Osteocyte (in vitro differentiated cells): Measurements from ENCODE around the gene ZDHHC19. TPM values are rescaled to one million over a fixed set of nuclear protein-coding genes. Genes with fewer than 3 reads are reported as not detected.
"Not testable (repeated sequence)": the region's sequence is repeated elsewhere in the genome, so short reads cannot be mapped to it uniquely, and the experiment has no call there.

Source experiments
- DNase-seq: peaks from one replicate; pipeline ENCODE4 v3.0.0; 2021; ENCODE audit warnings: mixed read lengths; ENCODE audit not compliant: unreplicated experiment; ENCODE audit errors: extremely low spot score
- H3K27ac Mint-ChIP-seq: one replicate; pipeline ENCODE4 v1.8.0; 2021; ENCODE audit warnings: mild to moderate bottlenecking, mixed read lengths; ENCODE audit not compliant: unreplicated experiment
- H3K27me3 Mint-ChIP-seq: one replicate; pipeline ENCODE4 v1.8.0; 2021; ENCODE audit warnings: mixed read lengths; ENCODE audit not compliant: unreplicated experiment
- H3K36me3 Mint-ChIP-seq: one replicate; pipeline ENCODE4 v1.8.0; 2021; ENCODE audit warnings: mixed read lengths; ENCODE audit not compliant: unreplicated experiment
- H3K4me1 Mint-ChIP-seq: one replicate; pipeline ENCODE4 v1.8.0; 2021; ENCODE audit warnings: mixed read lengths; ENCODE audit not compliant: unreplicated experiment
- H3K4me3 Mint-ChIP-seq: one replicate; pipeline ENCODE4 v1.8.0; 2021; ENCODE audit warnings: mild to moderate bottlenecking, moderate library complexity, mixed read lengths; ENCODE audit not compliant: unreplicated experiment
- H3K9me3 Mint-ChIP-seq: one replicate; pipeline ENCODE4 v1.8.0; 2021; ENCODE audit warnings: mixed read lengths; ENCODE audit not compliant: unreplicated experiment
- CTCF ChIP-seq: fragments of 200-600 bp; sonication (generic); IDR thresholded peaks from 2 replicates; pipeline ENCODE4 v1.5.0; 2021; ENCODE audit warnings: antibody characterized with exemption, mild to moderate bottlenecking, moderate library complexity
- total RNA-seq: library from RNA; stranded (reverse); gene quantifications from 2 replicates; pipeline ENCODE4 v1.2.1, GENCODE V29; 2021

ZDHHC19 gene
- total RNA-seq, 1 donor from 2014 or later, result not detected

GRCh38 chr3:196175722-196176121 lies 35.5 kb downstream of the ZDHHC19 start:
- H3K36me3 Mint-ChIP-seq, result no peaks in the 10 kb centered on the region
- no peak overlapping the region for H3K4me3 Mint-ChIP-seq
- DNase-seq, result no peak
- H3K27ac Mint-ChIP-seq, result no peak overlapping the region
- no peaks in the 10 kb centered on the region for H3K4me1 Mint-ChIP-seq
- no peak for TF ChIP-seq CTCF
- no peaks in the 10 kb centered on the region for H3K9me3 Mint-ChIP-seq
- no peaks in the 10 kb centered on the region for H3K27me3 Mint-ChIP-seq

GRCh38 chr3:196175116-196175625 lies 36.0 kb downstream of the ZDHHC19 start:
- no peak for TF ChIP-seq CTCF
- no peaks in the 10 kb centered on the region for H3K4me1 Mint-ChIP-seq
- no peaks in the 10 kb centered on the region for H3K36me3 Mint-ChIP-seq
- no peak for DNase-seq
- H3K27me3 Mint-ChIP-seq, result no peaks in the 10 kb centered on the region
- no peak overlapping the region for H3K4me3 Mint-ChIP-seq
- no peak overlapping the region for H3K27ac Mint-ChIP-seq
- no peaks in the 10 kb centered on the region for H3K9me3 Mint-ChIP-seq

GRCh38 chr3:196174652-196175051 lies 36.5 kb downstream of the ZDHHC19 start:
- H3K4me1 Mint-ChIP-seq, result no peaks in the 10 kb centered on the region
- no peak overlapping the region for H3K27ac Mint-ChIP-seq
- no peaks in the 10 kb centered on the region for H3K9me3 Mint-ChIP-seq
- no peak overlapping the region for H3K4me3 Mint-ChIP-seq
- no peak for DNase-seq
- no peaks in the 10 kb centered on the region for H3K36me3 Mint-ChIP-seq
- H3K27me3 Mint-ChIP-seq, result no peaks in the 10 kb centered on the region
- TF ChIP-seq CTCF, result no peak

- not testable (repeated sequence) for H3K4me3 Mint-ChIP-seq, H3K27ac Mint-ChIP-seq, H3K9me3 Mint-ChIP-seq, H3K27me3 Mint-ChIP-seq, H3K36me3 Mint-ChIP-seq, H3K4me1 Mint-ChIP-seq, DNase-seq
Observed at GRCh38 chr3:196170296-196170695, 40.9 kb downstream of the ZDHHC19 start.

- Mint-ChIP-seq H3K27me3 (no peaks in the 10 kb centered on the region), H3K36me3 (no peaks in the 10 kb centered on the region), H3K27ac (no peak overlapping the region), H3K9me3 (no peaks in the 10 kb centered on the region), H3K4me3 (no peak overlapping the region), H3K4me1 (no peaks in the 10 kb centered on the region)
- DNase-seq, result no peak
- TF ChIP-seq CTCF, result no peak
Observed at GRCh38 chr3:196169836-196170240, 41.4 kb downstream of the ZDHHC19 start.
